ENCODE measurements around the gene CLEC18C. TPM values are rescaled to one million over a fixed set of nuclear protein-coding genes. Genes with fewer than 3 reads are reported as not detected.
A peak's percentile ranks its signal among the peaks of the same experiment; 100 is the strongest.
"Not testable (repeated sequence)": the region's sequence is repeated elsewhere in the genome, so short reads cannot be mapped to it uniquely, and the experiment has no call there.

CLEC18C gene
- total RNA-seq (2021): 0.11 to 0.48 TPM (median 0.18 TPM) in 3 replicates
- Bru-seq, nascent RNA: not detected
- long read RNA-seq, experiment 1: 0 reads
- long read RNA-seq, experiment 2: 0 reads
- long read RNA-seq, experiment 3: 0 reads

DNA sequence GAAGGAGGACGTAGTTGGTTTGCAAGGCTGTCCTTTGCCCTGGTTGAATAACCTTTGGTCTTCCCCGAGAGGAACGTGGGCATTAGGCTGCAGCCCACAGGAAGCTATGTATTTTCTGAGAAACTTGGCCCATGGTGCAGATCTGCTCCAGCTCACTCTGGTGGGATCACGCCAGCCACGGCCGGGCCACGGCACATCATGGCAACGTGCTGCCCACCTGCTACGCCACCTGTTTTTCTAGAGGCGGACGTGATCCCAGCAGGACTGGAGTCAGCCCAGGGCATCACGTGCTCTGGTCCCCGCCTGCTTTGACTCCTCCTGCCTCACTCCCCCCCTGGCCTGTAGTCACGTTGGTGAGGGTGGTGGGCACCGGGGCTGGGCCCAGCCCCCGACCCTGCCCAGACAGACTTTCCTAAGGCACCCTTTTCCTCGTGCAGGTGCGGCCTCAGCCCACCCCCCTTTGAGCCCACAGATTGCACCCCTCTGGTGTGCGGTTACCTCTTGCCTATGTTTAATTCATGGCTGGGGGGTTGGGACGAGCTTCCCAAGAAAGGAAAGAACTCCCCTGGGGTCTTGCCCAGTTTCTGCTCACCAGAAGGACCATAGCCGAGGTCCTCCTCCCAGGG lies at the start of gene CLEC18C:
CLEC18C (plus strand) TSS at position 576 of the 626 bp plus-strand sequence. CDS start 492 bp downstream, outside the sequence.
- H3K9me3 Mint-ChIP-seq; H3K4me3 Mint-ChIP-seq; ATAC-seq; POLR2A ChIA-PET; H3K36me3 Mint-ChIP-seq; CTCF ChIA-PET; H3K27me3 Mint-ChIP-seq (ENCODE audit: low read depth); H3K27ac Mint-ChIP-seq; H3K4me1 Mint-ChIP-seq; DNase-seq (ENCODE audit: low spot score): not testable (repeated sequence)

DNA sequence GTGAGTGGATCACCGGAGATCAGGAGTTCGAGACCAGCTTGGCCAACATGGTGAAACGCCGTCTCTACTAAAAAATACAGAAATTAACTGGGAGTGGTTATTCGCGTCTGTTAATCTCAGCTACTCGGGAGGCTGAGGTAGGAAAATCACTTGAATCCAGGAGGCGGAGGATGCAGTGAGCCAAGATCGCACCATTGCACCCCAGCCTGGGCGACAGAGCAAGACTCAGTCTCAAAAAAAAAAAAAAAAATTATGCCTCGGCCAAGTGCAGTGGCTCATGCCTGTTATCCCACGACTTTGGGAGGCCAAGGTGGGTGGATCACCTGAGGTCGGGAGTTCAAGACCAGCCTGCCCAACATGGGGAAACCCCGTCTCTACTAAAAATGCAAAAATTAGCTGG lies 49.8 kb upstream of the CLEC18C start:
- H3K27me3 Mint-ChIP-seq (ENCODE audit: low read depth); ATAC-seq; H3K4me3 Mint-ChIP-seq; DNase-seq (ENCODE audit: low spot score); H3K4me1 Mint-ChIP-seq; CTCF ChIA-PET; POLR2A ChIA-PET; H3K9me3 Mint-ChIP-seq; H3K27ac Mint-ChIP-seq: not testable (repeated sequence)
- H3K36me3 Mint-ChIP-seq: peaks cover 25% of the 10 kb centered on the region

DNA sequence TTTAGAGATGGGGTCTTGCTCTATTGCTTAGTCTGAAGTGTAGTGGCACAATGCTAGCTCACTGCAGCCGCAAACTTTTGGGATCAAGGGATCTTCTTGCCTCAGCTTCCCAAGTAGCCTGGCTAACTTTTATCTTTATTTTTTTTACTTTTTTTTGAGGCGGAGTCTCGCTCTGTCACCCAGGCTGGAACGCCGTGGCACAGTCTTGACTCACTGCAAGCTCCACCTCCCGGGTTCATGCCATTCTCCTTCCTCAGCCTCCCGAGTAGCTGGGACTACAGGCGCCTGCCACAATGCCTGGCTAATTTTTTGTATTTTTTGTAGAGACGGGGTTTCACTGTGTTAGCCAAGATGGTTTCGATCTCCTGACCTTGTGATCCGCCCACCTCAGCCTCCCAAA lies 47.4 kb upstream of the CLEC18C start:
- H3K27me3 Mint-ChIP-seq (ENCODE audit: low read depth); H3K27ac Mint-ChIP-seq; POLR2A ChIA-PET; H3K4me1 Mint-ChIP-seq; H3K9me3 Mint-ChIP-seq; H3K4me3 Mint-ChIP-seq; ATAC-seq; DNase-seq (ENCODE audit: low spot score); CTCF ChIA-PET: not testable (repeated sequence)
- peaks cover 26% of the 10 kb centered on the region for H3K36me3 Mint-ChIP-seq

DNA sequence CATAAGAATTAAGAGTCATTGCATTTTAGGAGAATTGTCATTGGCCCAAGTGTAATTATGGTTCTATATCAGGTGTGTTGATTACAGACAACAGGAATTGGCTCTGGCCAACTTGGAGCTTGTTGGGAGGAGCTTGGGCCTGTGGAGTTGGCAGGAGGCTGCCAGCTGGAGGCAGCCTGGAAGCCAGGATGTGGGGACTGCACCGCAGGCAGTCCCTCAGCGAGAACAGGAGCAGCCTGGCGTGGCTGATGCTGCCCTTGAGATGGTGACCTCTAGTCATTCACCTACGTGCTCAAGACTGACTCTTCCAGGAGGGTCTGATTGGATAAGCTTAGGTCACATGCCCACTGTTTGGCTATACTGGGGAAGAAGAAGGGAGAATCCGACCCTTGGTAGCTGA lies 45.9 kb upstream of the CLEC18C start:
- ATAC-seq: peak; percentile 34; the same call in 1 of the 2 replicates
- H3K4me3 Mint-ChIP-seq; H3K4me1 Mint-ChIP-seq; H3K27ac Mint-ChIP-seq; H3K9me3 Mint-ChIP-seq; POLR2A ChIA-PET; DNase-seq (ENCODE audit: low spot score); H3K27me3 Mint-ChIP-seq (ENCODE audit: low read depth); CTCF ChIA-PET: not testable (repeated sequence)
- peaks cover 29% of the 10 kb centered on the region for H3K36me3 Mint-ChIP-seq

DNA sequence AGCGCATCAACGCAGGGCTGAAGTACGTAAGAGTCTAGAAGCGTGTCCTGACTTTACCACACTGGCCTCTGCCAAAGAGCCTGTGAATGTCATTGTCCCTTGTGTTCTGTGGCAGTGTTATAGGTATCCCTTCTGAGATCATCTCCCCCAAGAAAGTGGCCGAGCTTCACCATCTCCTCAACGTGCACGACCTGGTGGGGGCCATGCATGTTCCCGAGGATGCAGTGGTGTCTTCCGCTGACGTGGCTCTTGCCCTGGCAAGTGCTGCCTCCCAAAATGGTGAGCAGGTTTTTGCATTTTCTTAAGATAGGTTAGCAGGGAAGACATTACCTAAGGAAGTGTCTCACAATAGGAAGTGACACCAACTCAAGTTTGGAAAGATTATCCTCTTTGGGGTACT lies 44.7 kb upstream of the CLEC18C start:
- H3K9me3 Mint-ChIP-seq; H3K27ac Mint-ChIP-seq; CTCF ChIA-PET; H3K4me3 Mint-ChIP-seq; ATAC-seq; DNase-seq (ENCODE audit: low spot score); H3K4me1 Mint-ChIP-seq; H3K27me3 Mint-ChIP-seq (ENCODE audit: low read depth); POLR2A ChIA-PET: not testable (repeated sequence)
- H3K36me3 Mint-ChIP-seq: peaks cover 32% of the 10 kb centered on the region

DNA sequence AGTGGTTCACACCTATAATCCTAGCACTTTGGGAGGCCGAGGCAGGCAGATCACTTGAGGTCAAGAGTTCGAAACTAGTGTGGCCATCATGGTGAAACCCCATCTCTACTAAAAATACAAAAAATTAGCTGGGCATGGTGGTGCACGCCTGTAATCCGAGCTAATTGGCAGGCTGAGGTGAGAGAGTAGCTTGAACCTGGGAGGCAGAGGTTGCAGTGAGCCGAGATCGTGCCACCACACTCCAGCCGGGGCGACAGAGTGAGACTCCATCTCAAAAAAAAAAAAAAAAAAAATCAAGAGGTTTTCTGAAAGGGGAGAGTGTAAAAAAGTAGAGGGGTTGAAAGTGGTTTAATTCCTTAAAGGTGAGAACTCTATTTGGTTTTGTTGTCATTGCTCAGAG lies 37.8 kb upstream of the CLEC18C start:
- H3K27ac Mint-ChIP-seq; H3K4me1 Mint-ChIP-seq; H3K27me3 Mint-ChIP-seq (ENCODE audit: low read depth); DNase-seq (ENCODE audit: low spot score); ATAC-seq; H3K4me3 Mint-ChIP-seq; POLR2A ChIA-PET; H3K9me3 Mint-ChIP-seq: not testable (repeated sequence)
- peaks cover 45% of the 10 kb centered on the region for H3K36me3 Mint-ChIP-seq
- CTCF ChIA-PET: interaction anchor here (0.7 kb wide), 1 partner anchor 117 kb away, joined by 3 read pairs; no protein-coding TSS in a partner anchor

DNA sequence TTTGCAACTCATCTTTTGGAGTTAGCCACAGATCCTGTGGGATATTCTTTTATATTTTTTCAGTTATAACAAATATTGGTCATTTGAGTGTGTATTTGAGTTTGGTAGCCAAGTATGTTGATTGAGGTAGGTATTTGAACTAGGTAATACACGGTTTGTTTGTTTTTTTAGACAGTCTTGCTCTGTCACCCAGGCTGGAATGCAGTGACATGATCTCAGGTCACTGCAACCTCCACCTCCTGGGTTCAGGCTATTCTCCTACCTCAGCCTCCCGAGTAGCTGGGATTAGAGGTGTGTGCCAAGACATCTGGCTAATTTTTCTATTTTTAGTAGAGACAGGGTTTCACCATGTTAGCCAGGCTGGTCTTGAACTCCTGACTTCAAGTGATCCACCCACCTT lies 37.0 kb upstream of the CLEC18C start:
- peaks cover 46% of the 10 kb centered on the region for H3K36me3 Mint-ChIP-seq
- H3K27me3 Mint-ChIP-seq (ENCODE audit: low read depth); H3K4me3 Mint-ChIP-seq; CTCF ChIA-PET; POLR2A ChIA-PET; H3K4me1 Mint-ChIP-seq; H3K9me3 Mint-ChIP-seq; H3K27ac Mint-ChIP-seq; DNase-seq (ENCODE audit: low spot score); ATAC-seq: not testable (repeated sequence)

DNA sequence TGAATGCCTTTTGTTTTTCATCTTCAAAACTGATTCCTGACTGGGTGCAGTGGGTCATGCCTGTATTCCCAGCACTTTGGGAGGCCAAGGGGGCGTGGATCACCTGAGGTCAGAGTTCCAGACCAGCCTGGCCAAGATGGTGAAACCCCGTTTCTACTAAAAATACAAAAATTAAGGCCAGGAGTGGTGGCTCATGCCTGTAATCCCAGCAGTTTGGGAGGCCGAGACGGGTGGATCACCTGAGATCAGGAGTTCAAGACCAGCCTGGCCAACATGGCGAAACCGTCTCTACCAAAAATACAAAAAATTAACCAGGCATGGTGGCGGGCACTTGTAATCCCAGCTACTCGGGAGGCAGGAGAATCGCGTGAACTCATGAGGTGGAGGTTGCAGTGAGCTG lies 30.8 kb upstream of the CLEC18C start:
- DNase-seq (ENCODE audit: low spot score); H3K9me3 Mint-ChIP-seq; H3K4me3 Mint-ChIP-seq; H3K27ac Mint-ChIP-seq; ATAC-seq; POLR2A ChIA-PET; H3K27me3 Mint-ChIP-seq (ENCODE audit: low read depth); H3K4me1 Mint-ChIP-seq; CTCF ChIA-PET: not testable (repeated sequence)
- H3K36me3 Mint-ChIP-seq: peaks cover 42% of the 10 kb centered on the region

DNA sequence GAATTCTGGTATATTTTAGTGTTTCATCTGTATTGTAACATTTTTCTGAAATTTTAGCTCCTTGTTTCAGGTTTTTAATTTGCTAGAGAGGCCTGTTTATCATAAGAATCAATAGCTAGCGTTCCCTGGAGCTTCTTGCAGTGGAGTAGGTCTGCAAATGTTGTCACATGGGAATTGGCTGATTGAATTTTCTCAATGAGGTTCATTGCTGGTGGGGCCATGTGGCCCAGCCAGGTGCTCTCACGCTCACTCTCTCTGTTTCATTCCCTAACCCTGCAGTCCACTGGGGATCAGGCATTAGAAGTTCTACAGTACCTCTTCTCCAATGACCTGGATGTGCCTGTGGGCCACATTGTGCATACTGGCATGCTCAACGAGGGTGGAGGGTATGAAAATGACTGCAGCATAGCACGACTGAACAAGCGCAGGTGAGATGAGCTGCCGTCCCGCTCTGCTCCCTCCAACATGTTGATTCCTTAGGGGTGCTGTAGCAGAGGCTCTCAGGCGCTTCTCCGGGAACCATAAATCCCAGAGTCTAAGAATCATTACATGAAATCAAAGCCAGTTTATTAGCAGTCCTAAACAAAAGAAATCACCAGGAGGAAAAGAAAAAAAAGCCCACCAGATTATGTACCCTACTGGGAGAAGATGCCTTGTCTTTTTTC lies 30.2 kb upstream of the CLEC18C start:
- H3K27me3 Mint-ChIP-seq (ENCODE audit: low read depth); H3K4me1 Mint-ChIP-seq; POLR2A ChIA-PET; DNase-seq (ENCODE audit: low spot score); H3K9me3 Mint-ChIP-seq; H3K4me3 Mint-ChIP-seq; ATAC-seq; CTCF ChIA-PET; H3K27ac Mint-ChIP-seq: not testable (repeated sequence)
- peaks cover 44% of the 10 kb centered on the region for H3K36me3 Mint-ChIP-seq

DNA sequence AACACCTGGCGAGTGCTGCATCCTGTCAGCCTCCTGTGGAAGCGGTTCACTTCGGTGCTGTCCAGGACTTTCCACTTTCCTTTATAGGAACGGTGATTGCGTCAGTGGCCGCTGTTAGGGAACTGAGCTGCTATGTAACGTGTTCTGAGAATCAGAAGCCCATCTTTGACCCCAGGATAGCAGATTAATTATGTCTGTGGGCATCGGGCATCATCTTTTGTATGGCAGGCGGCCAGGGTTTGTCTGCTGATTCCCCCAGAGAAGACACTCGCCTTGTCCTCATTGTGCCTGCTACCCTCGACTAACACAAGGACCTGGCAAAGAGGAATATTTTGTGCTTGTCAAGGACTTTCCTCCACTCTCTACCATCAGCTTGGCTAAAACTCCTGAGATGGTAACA lies 25.7 kb upstream of the CLEC18C start:
- H3K4me3 Mint-ChIP-seq; DNase-seq (ENCODE audit: low spot score); CTCF ChIA-PET; H3K9me3 Mint-ChIP-seq; H3K27ac Mint-ChIP-seq; H3K4me1 Mint-ChIP-seq; ATAC-seq; POLR2A ChIA-PET; H3K27me3 Mint-ChIP-seq (ENCODE audit: low read depth): not testable (repeated sequence)
- peaks cover 51% of the 10 kb centered on the region for H3K36me3 Mint-ChIP-seq

DNA sequence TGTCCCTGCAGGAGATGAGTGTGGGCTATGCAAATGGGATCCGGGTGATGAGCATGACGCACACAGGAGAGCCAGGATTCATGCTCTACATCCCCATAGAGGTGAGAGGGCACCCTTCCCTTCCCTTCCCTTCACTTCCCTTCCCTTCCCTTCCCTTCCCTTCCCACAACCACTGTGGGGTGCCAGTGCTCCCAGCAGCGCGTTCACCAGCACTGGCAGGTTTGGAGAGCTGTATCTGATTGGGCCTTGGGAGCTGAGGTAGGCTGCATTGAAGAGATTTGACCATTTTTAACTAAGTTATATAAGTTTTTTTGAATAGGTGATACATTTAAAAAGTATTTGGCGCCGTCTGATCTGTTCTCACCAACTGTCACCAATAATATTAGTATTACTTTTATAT lies 25.1 kb upstream of the CLEC18C start:
- H3K36me3 Mint-ChIP-seq: peaks cover 52% of the 10 kb centered on the region
- CTCF ChIA-PET; DNase-seq (ENCODE audit: low spot score); ATAC-seq; H3K27ac Mint-ChIP-seq; POLR2A ChIA-PET; H3K27me3 Mint-ChIP-seq (ENCODE audit: low read depth); H3K4me3 Mint-ChIP-seq; H3K9me3 Mint-ChIP-seq; H3K4me1 Mint-ChIP-seq: not testable (repeated sequence)

DNA sequence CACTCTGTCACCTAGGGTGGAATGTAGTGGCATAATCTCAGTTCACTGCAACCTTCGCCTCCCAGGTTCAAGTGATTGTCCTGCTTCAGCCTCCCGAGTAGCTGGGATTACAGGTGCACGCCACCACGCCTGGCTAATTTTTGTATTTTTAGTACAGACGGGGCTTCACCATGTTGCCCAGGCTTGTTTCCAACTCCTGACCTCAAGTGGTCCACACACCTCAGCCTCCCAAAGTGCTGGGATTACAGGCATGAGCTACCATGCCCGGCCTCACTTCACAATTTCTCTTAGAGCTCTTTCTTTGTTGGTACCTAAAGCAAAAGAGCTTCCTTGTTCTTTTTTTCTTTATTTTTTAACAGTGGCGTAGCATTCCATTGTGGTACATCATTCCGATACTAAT lies 24.3 kb upstream of the CLEC18C start:
- peaks cover 53% of the 10 kb centered on the region for H3K36me3 Mint-ChIP-seq
- H3K27me3 Mint-ChIP-seq (ENCODE audit: low read depth); H3K4me1 Mint-ChIP-seq; H3K9me3 Mint-ChIP-seq; POLR2A ChIA-PET; H3K4me3 Mint-ChIP-seq; DNase-seq (ENCODE audit: low spot score); H3K27ac Mint-ChIP-seq; ATAC-seq; CTCF ChIA-PET: not testable (repeated sequence)
